Ovary (tissue), 3 donors: ENCODE data around the gene TEN1.

Experiments used
- EP300 ChIP-seq: sonication (generic); formaldehyde crosslinking; IDR thresholded peaks from one replicate; pipeline ENCODE4 v1.6.1; 2017; ENCODE audit warnings: antibody characterized with exemption
- POLR2A ChIP-seq: fragments of 450-650 bp; IDR thresholded peaks from one replicate; pipeline ENCODE4 v1.6.1; 2017; ENCODE audit warnings: antibody characterized with exemption, mild to moderate bottlenecking, moderate library complexity
- TF ChIP-seq, protein P1 (sequence below), 3 donors: fragments of 450-650 bp in 2 of 3; fragments of 200-600 bp in 1 of 3; IDR thresholded peaks; one replicate each; pipeline versions ENCODE4 v1.5.1 to v1.8.0; 2016 to 2022; ENCODE audit warnings: antibody characterized with exemption in 3 of 3, mild to moderate bottlenecking in 1 of 3
- donor health status: DM: no; HTN: no; CAD: no.

DNA sequence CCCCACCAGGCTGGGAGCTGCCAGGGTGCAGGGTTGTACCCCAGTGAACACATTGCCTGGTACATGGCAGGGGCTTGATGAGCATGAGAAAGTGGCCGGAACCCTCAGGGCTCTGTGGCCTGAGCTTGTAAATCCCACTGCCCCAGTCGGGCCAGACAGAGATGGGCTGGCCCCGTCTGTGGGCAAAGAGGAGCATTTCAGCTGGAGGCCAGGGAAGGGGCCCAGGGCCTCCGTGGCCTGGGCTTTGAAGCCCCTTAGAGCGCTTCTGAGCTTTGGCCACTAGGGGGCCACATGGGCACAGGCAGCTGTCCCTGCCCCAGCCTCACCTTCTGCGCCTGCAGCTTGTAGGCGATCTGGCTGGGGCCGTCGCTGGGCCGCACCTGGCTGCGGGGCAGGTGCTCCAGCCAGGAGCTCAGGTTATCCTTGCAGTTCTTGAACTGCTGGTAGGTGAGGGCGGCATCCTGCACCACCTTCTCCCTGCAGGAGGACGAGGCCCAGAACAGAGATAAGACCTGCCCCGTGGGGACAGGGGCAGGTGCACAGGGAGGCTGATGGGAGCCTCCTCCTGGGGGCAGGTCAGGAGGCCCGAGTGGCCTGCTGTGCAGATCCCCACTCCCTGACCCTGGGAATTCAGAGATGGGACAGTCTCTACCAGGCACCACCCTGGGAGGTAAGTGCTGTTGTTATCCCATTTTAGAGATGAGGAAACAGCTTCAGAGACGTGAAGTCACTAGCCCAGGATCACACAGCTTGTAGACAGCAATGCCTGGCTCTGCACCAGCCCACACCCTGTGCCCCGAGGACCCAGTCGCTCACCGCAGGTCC lies 35.3 kb downstream of the TEN1 start:
- TF ChIP-seq, protein P1, sequence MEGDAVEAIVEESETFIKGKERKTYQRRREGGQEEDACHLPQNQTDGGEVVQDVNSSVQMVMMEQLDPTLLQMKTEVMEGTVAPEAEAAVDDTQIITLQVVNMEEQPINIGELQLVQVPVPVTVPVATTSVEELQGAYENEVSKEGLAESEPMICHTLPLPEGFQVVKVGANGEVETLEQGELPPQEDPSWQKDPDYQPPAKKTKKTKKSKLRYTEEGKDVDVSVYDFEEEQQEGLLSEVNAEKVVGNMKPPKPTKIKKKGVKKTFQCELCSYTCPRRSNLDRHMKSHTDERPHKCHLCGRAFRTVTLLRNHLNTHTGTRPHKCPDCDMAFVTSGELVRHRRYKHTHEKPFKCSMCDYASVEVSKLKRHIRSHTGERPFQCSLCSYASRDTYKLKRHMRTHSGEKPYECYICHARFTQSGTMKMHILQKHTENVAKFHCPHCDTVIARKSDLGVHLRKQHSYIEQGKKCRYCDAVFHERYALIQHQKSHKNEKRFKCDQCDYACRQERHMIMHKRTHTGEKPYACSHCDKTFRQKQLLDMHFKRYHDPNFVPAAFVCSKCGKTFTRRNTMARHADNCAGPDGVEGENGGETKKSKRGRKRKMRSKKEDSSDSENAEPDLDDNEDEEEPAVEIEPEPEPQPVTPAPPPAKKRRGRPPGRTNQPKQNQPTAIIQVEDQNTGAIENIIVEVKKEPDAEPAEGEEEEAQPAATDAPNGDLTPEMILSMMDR (IDR thresholded peaks at IDR 0.05) = peak; percentile 87 to 91 (median 87)
- TF ChIP-seq POLR2A (no peak), EP300 (no peak)
